HG03103 (cell line): ENCODE measurements around the gene COBLL1.
A peak's percentile ranks its signal among the peaks of the same experiment; 100 is the strongest.
"Not testable (repeated sequence)": the region's sequence is repeated elsewhere in the genome, so short reads cannot be mapped to it uniquely, and the experiment has no call there.

Experiments
- ATAC-seq: cut with Tn5 transposase; IDR thresholded peaks from one replicate; pipeline ENCODE4 v1.9.1; 2021; ENCODE audit warnings: low read depth; ENCODE audit not compliant: unreplicated experiment

Gene COBLL1

DNA sequence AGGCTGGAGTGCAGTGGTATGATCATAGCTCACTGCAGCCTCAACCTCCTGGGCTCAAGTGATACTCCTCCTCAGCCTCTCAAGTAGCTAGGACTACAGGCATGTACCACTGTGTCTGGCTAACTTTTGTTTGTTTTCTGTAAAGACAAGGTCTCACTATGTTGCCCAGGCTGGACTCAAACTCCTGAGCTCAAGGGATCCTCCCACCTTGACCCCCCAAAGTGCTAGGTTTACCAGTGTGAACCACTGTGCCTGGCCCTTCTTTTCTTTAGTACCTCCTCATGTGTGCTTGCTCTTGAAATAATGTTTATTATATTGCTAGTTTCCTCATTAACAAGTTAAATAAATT is 19.0 kb upstream of the COBLL1 start:
- no peak for ATAC-seq

- ATAC-seq = not testable (repeated sequence)
Measured at GRCh38 chr2:164859906-164860693, 18.5 kb upstream of the COBLL1 start.

GRCh38 chr2:164859251-164859818 is 17.7 kb upstream of the COBLL1 start:
- ATAC-seq = no peak

DNA sequence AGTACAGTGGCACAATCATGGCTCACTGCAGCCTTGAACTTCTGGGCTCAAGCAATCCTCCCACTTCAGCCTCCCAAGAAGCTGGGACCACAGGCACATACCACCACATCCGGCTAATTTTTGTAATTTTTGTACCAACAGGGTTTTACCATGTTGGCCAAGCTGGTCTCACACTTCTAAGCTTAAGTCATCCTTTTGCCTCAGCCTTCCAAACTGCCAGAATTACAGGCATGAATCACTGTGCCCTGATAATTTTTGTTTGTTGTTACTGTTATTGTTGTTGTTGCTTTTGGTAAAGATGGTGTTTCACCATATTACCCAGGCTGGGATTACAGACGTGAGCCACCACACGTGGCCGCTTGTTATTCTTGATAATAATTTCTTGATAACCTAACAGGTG is 10.5 kb upstream of the COBLL1 start:
- no peak for ATAC-seq

- no peak for ATAC-seq
Measured at GRCh38 chr2:164850235-164850634, 8.6 kb upstream of the COBLL1 start.

GRCh38 chr2:164849506-164849905 is 7.9 kb upstream of the COBLL1 start:
- no peak for ATAC-seq

GRCh38 chr2:164847981-164848741 is 6.5 kb upstream of the COBLL1 start:
- ATAC-seq = no peak

DNA sequence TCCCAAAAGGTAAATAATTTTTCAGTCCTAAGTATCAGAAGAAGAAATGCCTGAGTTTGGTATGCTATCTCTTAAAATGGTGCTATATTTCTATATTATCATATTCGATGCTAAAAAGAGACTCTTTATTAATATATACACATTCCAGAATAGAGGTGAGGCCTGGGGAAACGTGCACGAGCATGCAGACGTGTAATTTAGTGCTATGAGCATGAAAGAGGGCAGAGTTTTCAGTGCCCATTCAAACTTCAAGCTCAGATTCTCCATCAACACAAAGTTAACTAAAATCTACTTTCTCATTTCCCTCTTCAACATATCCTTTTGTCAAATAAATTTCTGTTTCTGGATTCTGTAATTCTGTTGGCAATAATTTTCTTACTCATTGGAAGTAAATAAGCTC is 5.7 kb upstream of the COBLL1 start:
- no peak for ATAC-seq

DNA sequence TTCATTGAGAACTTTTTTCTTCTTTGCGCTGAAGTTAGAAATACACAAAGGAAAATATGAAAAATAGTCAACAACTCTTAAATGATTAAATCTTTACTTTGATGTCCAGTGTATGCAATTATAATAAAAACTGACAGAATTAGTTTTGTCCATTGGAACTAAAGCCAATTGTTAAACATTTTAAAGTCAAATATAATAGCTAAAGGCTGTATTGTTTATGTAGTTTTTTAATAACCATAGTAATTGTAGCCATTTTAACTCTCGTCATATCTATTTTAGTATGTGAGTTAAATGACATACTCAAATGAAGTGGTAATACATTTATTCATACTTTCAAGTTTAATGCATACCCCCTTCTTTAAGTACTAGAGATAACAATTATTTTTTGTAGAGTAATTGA is 4.7 kb upstream of the COBLL1 start:
- no peak for ATAC-seq

DNA sequence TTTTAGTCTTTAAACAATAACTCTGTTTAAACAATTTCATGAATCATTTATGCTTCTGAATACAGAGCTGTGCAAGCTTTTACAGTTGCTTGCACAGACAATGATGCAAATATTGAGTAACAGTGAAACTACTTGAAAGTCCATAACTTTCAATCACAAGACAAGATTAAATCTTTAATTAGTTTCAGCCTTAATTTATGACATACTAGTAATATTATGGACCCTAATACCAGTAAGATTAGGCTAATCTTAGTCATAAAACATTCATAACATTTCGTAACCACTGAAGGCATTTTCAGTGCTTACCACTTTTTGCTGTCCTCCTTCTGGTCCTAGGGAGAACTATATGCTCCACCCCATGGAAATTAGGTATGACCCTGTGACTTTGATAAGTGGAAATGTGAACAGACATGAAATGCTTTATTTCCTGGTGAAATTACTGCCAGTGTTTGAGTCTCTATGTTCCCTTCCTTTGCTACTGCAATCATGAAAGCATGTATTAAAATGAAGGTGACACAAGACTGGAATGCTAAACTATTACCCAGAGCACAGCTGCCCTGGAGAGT is 1.8 kb upstream of the COBLL1 start:
- ATAC-seq = no peak

GRCh38 chr2:164842624-164842966 is 972 bp upstream of the COBLL1 start:
- ATAC-seq = no peak

- ATAC-seq = peak; percentile 59
Measured at GRCh38 chr2:164840930-164841718, 499 bp downstream of the COBLL1 start.

DNA sequence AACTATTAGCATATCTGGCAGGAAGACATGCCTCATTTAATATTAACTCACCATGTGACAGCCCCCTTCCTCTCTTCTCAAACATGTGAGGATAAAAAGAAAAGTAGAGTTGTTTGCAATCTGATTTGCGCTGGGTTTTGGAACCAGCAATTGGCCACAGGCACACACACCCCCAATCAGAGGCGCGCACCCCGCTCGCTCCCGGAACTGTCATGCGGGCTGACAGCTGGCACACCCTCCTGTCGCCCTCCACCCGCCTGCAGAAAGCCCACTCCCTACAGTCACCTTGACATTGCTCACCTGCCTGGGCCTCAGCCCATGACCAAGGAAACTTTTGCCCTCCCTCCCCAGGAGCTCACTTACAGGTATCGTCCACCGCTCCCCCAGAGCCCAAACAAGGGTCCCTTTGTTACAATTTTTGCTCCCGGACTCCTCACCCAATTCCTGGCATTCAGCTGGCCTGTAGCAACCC is 1.1 kb downstream of the COBLL1 start:
- ATAC-seq = no peak

- no peak for ATAC-seq
Measured at GRCh38 chr2:164839914-164840457, 1.6 kb downstream of the COBLL1 start.

DNA sequence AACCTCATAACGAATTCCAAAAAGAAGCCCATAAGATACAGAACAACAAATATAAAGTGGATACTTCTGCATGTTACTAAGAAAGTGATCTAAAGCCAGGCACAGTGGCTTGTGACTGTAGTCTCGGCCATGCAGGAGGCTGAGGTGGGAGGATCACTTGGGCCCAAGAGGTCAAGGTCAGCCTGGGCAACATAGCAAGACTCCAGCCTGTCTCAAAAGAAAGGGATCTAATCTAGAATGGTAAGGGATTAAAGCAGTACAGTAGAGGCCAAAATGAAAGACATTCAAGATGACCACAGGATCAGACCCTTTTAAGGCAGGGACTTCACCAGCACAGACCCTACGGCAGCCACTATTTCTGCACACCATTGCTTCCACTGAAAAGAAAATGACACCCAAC is 3.8 kb downstream of the COBLL1 start:
- ATAC-seq = no peak

GRCh38 chr2:164836907-164837306 is 4.7 kb downstream of the COBLL1 start:
- ATAC-seq = no peak

DNA sequence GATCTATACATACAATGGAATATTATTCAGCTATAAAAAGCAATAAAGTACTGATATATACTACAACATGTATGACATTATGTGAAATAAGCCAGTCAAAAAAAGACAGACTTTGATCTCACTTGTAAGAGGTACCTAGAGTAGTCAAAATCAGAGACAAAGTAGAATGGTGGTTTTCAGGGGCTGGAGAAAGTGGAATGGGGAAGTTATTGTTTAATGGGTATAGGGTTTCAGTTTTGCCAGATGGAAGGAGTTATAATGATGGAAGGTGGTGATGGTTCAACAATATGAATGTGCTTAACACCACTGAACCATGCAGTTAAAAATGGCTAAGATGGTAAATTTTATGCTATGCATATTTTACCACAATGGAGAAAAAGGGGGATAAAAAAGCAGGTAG is 6.3 kb downstream of the COBLL1 start:
- no peak for ATAC-seq

DNA sequence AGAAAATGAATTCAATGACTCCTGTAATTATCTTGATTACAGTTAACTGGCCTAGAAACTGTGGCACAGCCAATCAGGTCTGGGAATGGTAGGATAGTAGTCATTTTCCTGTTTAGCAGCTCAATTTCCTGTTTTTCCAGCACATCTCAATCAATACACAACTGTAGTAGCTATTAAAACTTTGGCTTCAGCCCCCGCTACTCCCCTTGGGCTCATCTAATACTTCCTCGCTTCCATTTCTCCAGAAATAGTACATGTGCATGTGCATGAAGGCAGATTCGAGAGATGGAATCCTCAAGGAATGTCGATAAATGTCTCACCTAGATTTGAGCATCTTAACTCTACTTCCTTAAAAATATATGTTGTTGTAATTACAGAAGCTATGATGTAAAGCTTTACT is 9.7 kb downstream of the COBLL1 start:
- ATAC-seq = no peak

GRCh38 chr2:164831180-164831579 is 10.4 kb downstream of the COBLL1 start:
- ATAC-seq = no peak
